HG02970 (cell line): ENCODE data around the gene PSD4.

Source experiments
- ATAC-seq: cut with Tn5 transposase; IDR thresholded peaks from one replicate; pipeline ENCODE4 v1.9.1; 2021; ENCODE audit warnings: mild to moderate bottlenecking, moderate library complexity, moderate number of reproducible peaks; ENCODE audit not compliant: unreplicated experiment, low FRiP score

PSD4 gene

GRCh38 chr2:113182471-113183260 lies 8.9 kb downstream of the PSD4 start:
- ATAC-seq: no peak

GRCh38 chr2:113183264-113183663 lies 9.5 kb downstream of the PSD4 start:
- no peak for ATAC-seq

- ATAC-seq: no peak
These were observed 9.9 kb downstream of the PSD4 start for GRCh38 chr2:113183703-113184102.

GRCh38 chr2:113184531-113185230 lies 10.9 kb downstream of the PSD4 start:
- no peak for ATAC-seq

GRCh38 chr2:113185664-113186432 lies 12.1 kb downstream of the PSD4 start:
- ATAC-seq: no peak

- ATAC-seq: no peak
These were observed 12.6 kb downstream of the PSD4 start for GRCh38 chr2:113186433-113186796.

- ATAC-seq: no peak
These were observed 14.0 kb downstream of the PSD4 start for GRCh38 chr2:113187771-113188170.

GRCh38 chr2:113190871-113191270 lies 17.1 kb downstream of the PSD4 start:
- no peak for ATAC-seq

GRCh38 chr2:113192459-113193100 lies 18.8 kb downstream of the PSD4 start:
- no peak for ATAC-seq

GRCh38 chr2:113195923-113196501 lies 22.2 kb downstream of the PSD4 start:
- no peak for ATAC-seq

GRCh38 chr2:113196839-113197238 lies 23.1 kb downstream of the PSD4 start:
- no peak for ATAC-seq

- no peak for ATAC-seq
These were observed 23.7 kb downstream of the PSD4 start for GRCh38 chr2:113197347-113198047.

GRCh38 chr2:113198048-113198789 lies 24.4 kb downstream of the PSD4 start:
- ATAC-seq: no peak

- no peak for ATAC-seq
These were observed 25.2 kb downstream of the PSD4 start for GRCh38 chr2:113198790-113199612.

GRCh38 chr2:113200236-113200635 lies 26.5 kb downstream of the PSD4 start:
- ATAC-seq: no peak

GRCh38 chr2:113200736-113201490 lies 27.1 kb downstream of the PSD4 start:
- ATAC-seq: no peak

GRCh38 chr2:113201496-113202304 lies 27.9 kb downstream of the PSD4 start:
- no peak for ATAC-seq
